GM23338 (cell line): ENCODE data around the gene COA1.

Experiments used
- CREB1 ChIP-seq: fragments of 250-450 bp; sonication (Bioruptor Pico); IDR thresholded peaks from 2 replicates; pipeline ENCODE4 v1.5.0; 2020; ENCODE audit warnings: low read depth, mild to moderate bottlenecking, moderate library complexity
- CTCF ChIP-seq, 2 experiments: fragments of 200-600 bp in 1 of 2; sonication (generic) in 1 of 2; conservative IDR thresholded peaks; 2 replicates each; pipeline versions ENCODE4 v1.5.1 to v1.6.1; 2016 to 2017; ENCODE audit warnings: antibody characterized with exemption in 2 of 2, low read depth in 2 of 2, mild to moderate bottlenecking in 2 of 2, moderate library complexity in 1 of 2
- EZH2 ChIP-seq: fragments of 200-600 bp; sonication (generic); IDR thresholded peaks from one replicate; pipeline ENCODE4 v1.8.0; 2017; ENCODE audit warnings: antibody characterized with exemption, mild to moderate bottlenecking, low read depth; ENCODE audit not compliant: unreplicated experiment
- EZH2phosphoT487 ChIP-seq: fragments of 200-600 bp; sonication (generic); IDR thresholded peaks from one replicate; pipeline ENCODE4 v1.8.1; 2018; ENCODE audit warnings: antibody characterized with exemption; ENCODE audit not compliant: unreplicated experiment
- POLR2AphosphoS5 ChIP-seq: IDR thresholded peaks from 2 replicates; pipeline ENCODE4 v1.6.1; 2016; ENCODE audit warnings: antibody characterized with exemption, low read depth

- TF ChIP-seq EZH2: no peak
- no peak for TF ChIP-seq CTCF (conservative IDR thresholded peaks at IDR 0.05; ENCODE audit: low read depth in 2 of 2)
- TF ChIP-seq CREB1 (CRISPR knock-in tag): no peak
- no peak for TF ChIP-seq POLR2AphosphoS5
- no peak for TF ChIP-seq EZH2phosphoT487
Observed at GRCh38 chr7:43612599-43613589, 116.4 kb downstream of the COA1 start.
